Motor neuron (in vitro differentiated cells): Measurements from ENCODE around the gene XIRP1. TPM values are rescaled to one million over a fixed set of nuclear protein-coding genes. Genes with fewer than 3 reads are reported as not detected.
"Not testable (repeated sequence)": the region's sequence is repeated elsewhere in the genome, so short reads cannot be mapped to it uniquely, and the experiment has no call there.

Experiments
- ATAC-seq, 8 experiments: fragments of 200-7000 bp; cut with Tn5 transposase; replicated peaks in 6 of 8; 2 replicates each; pipeline ENCODE4 v1.8.0; 2021; ENCODE audit warnings: mild to moderate bottlenecking in 8 of 8, moderate library complexity in 8 of 8
- H3K27ac ChIP-seq, 2 donors: fragments of 250-450 bp; sonication (Bioruptor Pico); 2 replicates each; pipeline ENCODE4 v1.9.0; 2021; ENCODE audit warnings: antibody characterized with exemption in 2 of 2, mild to moderate bottlenecking in 2 of 2, moderate library complexity in 1 of 2
- H3K4me1 ChIP-seq, 2 donors: fragments of 250-450 bp; sonication (Bioruptor Pico); replicated peaks in 1 of 2; 2 replicates each; pipeline ENCODE4 v1.6.1; 2021; ENCODE audit warnings: antibody characterized with exemption in 2 of 2, mild to moderate bottlenecking in 2 of 2, moderate library complexity in 1 of 2
- H3K4me3 ChIP-seq, 5 donors: fragments of 250-450 bp; sonication (Bioruptor Pico); 2 replicates each; pipeline ENCODE4 v1.9.0; 2021; ENCODE audit warnings: antibody characterized with exemption in 5 of 5, mild to moderate bottlenecking in 5 of 5, moderate library complexity in 4 of 5
- WGBS, 10 experiments: fragments of 450-650 bp; shearing (Covaris generic); methylation state at CpG; one replicate each; pipeline ENCODE4 v1.0.0; 2022; 5-methylcytosine and 5-hydroxymethylcytosine counted together
- in situ Hi-C, 9 experiments: fragments of 400-800 bp; cut with MboI; loops; one replicate each; pipeline ENCODE4 v1.15.0; 2021; ENCODE audit warnings: low sequenced_read_pairs in 9 of 9, low pct_unique_long_range_greater_than_20kb in 2 of 9; ENCODE audit not compliant: unreplicated experiment in 9 of 9
- total RNA-seq, 8 experiments: library from RNA; unstranded; fragments of 300-600 nt; gene quantifications; 2 replicates each; pipeline versions ENCODE4 v1.2.3 to v1.2.4, GENCODE V29; 2022

Gene XIRP1
- total RNA-seq, 8 experiments from 2014 or later = 0.05 to 0.66 (median 0.15) TPM

GRCh38 chr3:39181408-39182335, 10.7 kb downstream of the XIRP1 start:
- WGBS, 10 experiments = 38 to 94% (median 74%) methylated on average over 1 to 7 of the region's 7 CpGs
- no peak for ATAC-seq
- Histone ChIP-seq H3K4me1 (peaks cover 30 to 34% of the 10 kb centered on the region in 2 donors), H3K4me3 (no peak overlapping the region), H3K27ac (no peak overlapping the region)
- in situ Hi-C loops = no loop called here

- Histone ChIP-seq H3K27ac (peak overlapping the region in 1 of 2 donors; percentile 22), H3K4me3 (peak overlapping the region; percentile 13 to 31 (median 26)), H3K4me1 (peaks cover 30 to 34% of the 10 kb centered on the region in 2 donors)
- WGBS, 10 experiments = 0 to 67% (median 11%) methylated on average over 1 to 8 of the region's 64 CpGs; no CpG with 5 or more reads in 5 of the 10 experiments
- in situ Hi-C loops = no loop called here
- ATAC-seq = peak; percentile 79 to 96 (median 93)
Measured at GRCh38 chr3:39180546-39181346, 11.6 kb downstream of the XIRP1 start.

- Histone ChIP-seq H3K4me3 (peak overlapping the region; percentile 13 to 31 (median 26)), H3K4me1 (peaks cover 30 to 34% of the 10 kb centered on the region in 2 donors), H3K27ac (peak overlapping the region in 1 of 2 donors; percentile 22)
- in situ Hi-C loops = no loop called here
- WGBS, 10 experiments = 0 to 80% (median 48%) methylated on average over 1 to 3 of the region's 3 CpGs; no CpG with 5 or more reads in 1 of the 10 experiments
- ATAC-seq = no peak
Measured at GRCh38 chr3:39180183-39180545, 12.2 kb downstream of the XIRP1 start.

GRCh38 chr3:39178553-39178952, 13.8 kb downstream of the XIRP1 start:
- 44 to 100% (median 70%) methylated on average over 1 to 4 of the region's 4 CpGs; no CpG with 5 or more reads in 2 of the 10 experiments for WGBS, 10 experiments
- H3K4me1 ChIP-seq = peaks cover 26 to 32% of the 10 kb centered on the region in 2 donors
- peak overlapping the region in 1 of 5 donors; percentile 42 for H3K4me3 ChIP-seq
- no peak overlapping the region for H3K27ac ChIP-seq
- in situ Hi-C loops = no loop called here
- ATAC-seq = no peak

- WGBS, 10 experiments = 0 to 60% (median 20%) methylated on average over 1 of the region's 32 CpGs; no CpG with 5 or more reads in 7 of the 10 experiments
- peak overlapping the region in 1 of 2 donors; percentile 76 for H3K27ac ChIP-seq
Measured at GRCh38 chr3:39177708-39178332, 14.6 kb downstream of the XIRP1 start.

DNA sequence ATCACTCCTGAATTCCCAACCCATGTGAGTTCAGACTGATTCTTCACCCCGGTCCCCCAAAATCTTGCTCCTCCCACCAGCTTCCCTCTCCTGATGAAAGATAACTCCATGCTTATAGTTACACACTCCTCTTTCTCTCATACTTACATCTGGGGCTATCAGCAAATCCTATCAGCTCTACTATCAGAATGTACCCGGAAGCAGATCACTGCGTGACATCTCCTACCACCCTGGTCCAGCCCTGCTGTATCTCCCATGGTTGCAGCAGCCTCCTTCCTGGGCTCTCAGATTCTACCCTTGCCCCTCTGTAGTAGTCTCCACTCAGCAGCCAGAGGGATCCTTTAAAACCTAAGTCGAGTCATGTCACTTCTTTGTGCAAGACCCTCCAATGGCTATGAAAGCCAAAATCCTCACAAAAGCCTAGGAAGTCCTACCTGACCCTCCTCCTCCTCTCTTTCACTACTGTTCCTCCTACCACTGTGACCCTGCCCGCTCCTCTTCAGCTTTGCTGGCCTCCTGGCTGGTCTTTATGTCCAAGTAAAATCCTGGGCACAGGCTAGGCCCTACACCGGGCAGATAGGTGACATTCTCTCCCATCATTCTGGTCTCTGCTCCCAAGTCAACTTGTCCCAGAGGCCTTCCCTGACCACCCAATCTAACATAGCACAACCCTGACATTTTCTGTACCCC, 16.2 kb downstream of the XIRP1 start:
- WGBS, 10 experiments = 77 to 100% (median 90%) methylated on average over 1 to 6 of the region's 6 CpGs; no CpG with 5 or more reads in 1 of the 10 experiments
- Histone ChIP-seq H3K4me1 (peaks cover 21 to 22% of the 10 kb centered on the region in 2 donors), H3K4me3 (no peak overlapping the region), H3K27ac (no peak overlapping the region)
- no peak for ATAC-seq
- in situ Hi-C loops = no loop called here

More at GRCh38 chr3:39177708-39178332, 14.6 kb downstream of the XIRP1 start:
- H3K4me3 ChIP-seq = peak overlapping the region; percentile 24 to 42 (median 26)
- ATAC-seq = peak; percentile 24 to 60 (median 31)
- in situ Hi-C loops = no loop called here
- H3K4me1 ChIP-seq = peaks cover 21 to 26% of the 10 kb centered on the region in 2 donors

DNA sequence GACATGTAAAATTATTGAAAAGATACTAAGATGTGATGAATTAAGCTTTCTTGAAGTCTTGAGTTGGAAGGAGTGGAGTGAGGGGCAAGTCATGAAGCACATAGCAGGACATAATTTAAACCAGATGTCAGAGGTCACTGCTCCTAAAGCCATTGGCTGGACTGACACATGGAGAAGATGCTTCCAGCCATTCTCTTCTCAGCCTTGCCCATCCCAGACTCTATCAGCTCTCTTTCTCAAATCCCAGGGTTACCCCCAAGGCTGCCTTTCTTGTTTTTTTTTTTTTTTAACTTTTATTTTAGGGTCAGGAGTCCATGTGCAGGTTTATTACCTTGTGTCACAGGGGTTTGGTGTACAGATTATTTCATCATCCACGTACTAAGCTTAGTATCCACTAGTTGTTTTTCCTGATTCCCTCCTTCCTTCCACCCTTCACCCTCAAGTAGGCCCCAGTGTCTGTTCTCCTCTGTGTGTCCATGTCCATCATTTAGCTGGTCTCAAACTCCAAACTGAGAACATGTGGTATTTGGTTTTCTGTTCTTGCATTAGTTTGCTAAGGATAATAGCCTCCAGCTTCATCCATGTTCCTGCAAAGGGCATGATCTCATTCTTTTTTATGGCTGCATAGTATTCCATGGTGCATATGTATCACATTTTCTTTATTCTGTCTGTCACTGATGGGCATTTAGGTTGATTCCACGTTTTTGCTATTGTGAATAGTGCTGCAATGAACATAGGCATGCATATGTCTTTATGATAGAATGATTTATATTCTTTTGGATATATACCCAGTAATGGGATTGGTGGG, 18.9 kb downstream of the XIRP1 start:
- in situ Hi-C loops = no loop called here
- 0 to 78% (median 45%) methylated on average over 1 to 2 of the region's 2 CpGs; no CpG with 5 or more reads in 2 of the 10 experiments for WGBS, 10 experiments
- Histone ChIP-seq H3K27ac (no peak overlapping the region), H3K4me1 (peaks cover 5 to 9% of the 10 kb centered on the region in 2 donors), H3K4me3 (no peak overlapping the region)
- no peak for ATAC-seq

DNA sequence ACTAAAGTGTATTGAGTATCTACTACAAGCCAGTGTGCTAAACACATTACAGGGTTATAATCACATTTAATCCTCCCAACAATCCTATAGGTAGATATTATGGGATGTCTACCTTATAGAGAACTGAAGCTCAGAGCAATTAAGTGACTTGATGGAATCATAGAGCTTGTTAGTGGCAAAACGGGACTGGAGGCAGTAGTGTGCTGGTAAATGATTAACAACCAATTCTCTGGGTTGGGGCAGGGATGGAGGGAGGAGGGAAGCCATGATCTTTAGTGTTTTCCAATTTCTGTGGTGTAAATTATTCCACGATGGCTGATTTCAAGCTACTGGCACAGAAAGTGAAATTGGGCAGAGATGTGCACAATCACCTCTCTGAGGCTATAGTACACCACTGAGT, 20.5 kb downstream of the XIRP1 start:
- in situ Hi-C loops = no loop called here

GRCh38 chr3:39170877-39171276, 21.5 kb downstream of the XIRP1 start:
- ATAC-seq, H3K4me3 ChIP-seq, H3K4me1 ChIP-seq, in situ Hi-C loops, H3K27ac ChIP-seq: not testable (repeated sequence)
- 80 to 100% (median 100%) methylated on average over 1 of the region's 6 CpGs; no CpG with 5 or more reads in 5 of the 10 experiments for WGBS, 10 experiments

More for the DNA sequence above, 20.5 kb downstream of the XIRP1 start:
- Histone ChIP-seq H3K27ac (no peak overlapping the region), H3K4me3 (no peak overlapping the region), H3K4me1 (no peaks in the 10 kb centered on the region)
- 42 to 80% (median 54%) methylated on average over 1 to 2 of the region's 2 CpGs; no CpG with 5 or more reads in 3 of the 10 experiments for WGBS, 10 experiments
- no peak for ATAC-seq

GRCh38 chr3:39170461-39170860, 21.9 kb downstream of the XIRP1 start:
- Histone ChIP-seq H3K27ac (no peak overlapping the region), H3K4me3 (no peak overlapping the region), H3K4me1 (no peaks in the 10 kb centered on the region)
- in situ Hi-C loops = no loop called here
- WGBS, 10 experiments = 44 to 100% (median 71%) methylated on average over 1 to 4 of the region's 4 CpGs; no CpG with 5 or more reads in 2 of the 10 experiments
- no peak for ATAC-seq

GRCh38 chr3:39169712-39170111, 22.7 kb downstream of the XIRP1 start:
- Histone ChIP-seq H3K4me1 (no peaks in the 10 kb centered on the region), H3K27ac (no peak overlapping the region), H3K4me3 (no peak overlapping the region)
- ATAC-seq = no peak
- WGBS, 10 experiments = 0 to 63% (median 38%) methylated on average over 1 of the region's 1 CpG; no CpG with 5 or more reads in 5 of the 10 experiments
- in situ Hi-C loops = no loop called here
